GM18520 (cell line): Measurements from ENCODE around the gene TBC1D4.
A peak's percentile ranks its signal among the peaks of the same experiment; 100 is the strongest.

Experiments used
- ATAC-seq: cut with Tn5 transposase; IDR thresholded peaks from one replicate; pipeline ENCODE4 v1.9.1; 2021; ENCODE audit not compliant: unreplicated experiment

Gene TBC1D4

GRCh38 chr13:75482070-75482819, at the start of gene TBC1D4:
TSS of gene TBC1D4 (minus strand) at chr13:75482169. CDS start at chr13:75481767, 402 bp downstream.
- peak; percentile 63 for ATAC-seq

- ATAC-seq: no peak
Measured at GRCh38 chr13:75530549-75530961, 48.6 kb upstream of the TBC1D4 start.

GRCh38 chr13:75521956-75522355, 40.0 kb upstream of the TBC1D4 start:
- no peak for ATAC-seq

- no peak for ATAC-seq
Measured at GRCh38 chr13:75518439-75519088, 36.6 kb upstream of the TBC1D4 start.

- no peak for ATAC-seq
Measured at GRCh38 chr13:75514080-75514995, 32.4 kb upstream of the TBC1D4 start.

GRCh38 chr13:75513271-75513670, 31.3 kb upstream of the TBC1D4 start:
- no peak for ATAC-seq

- ATAC-seq: peak; percentile 83
Measured at GRCh38 chr13:75512253-75512652, 30.3 kb upstream of the TBC1D4 start.

GRCh38 chr13:75511051-75511625, 29.2 kb upstream of the TBC1D4 start:
- ATAC-seq: no peak

GRCh38 chr13:75508002-75508548, 26.1 kb upstream of the TBC1D4 start:
- ATAC-seq: no peak

GRCh38 chr13:75507027-75508001, 25.3 kb upstream of the TBC1D4 start:
- ATAC-seq: peak; percentile 31

GRCh38 chr13:75506018-75506417, 24.0 kb upstream of the TBC1D4 start:
- no peak for ATAC-seq

- ATAC-seq: no peak
Measured at GRCh38 chr13:75505327-75505726, 23.4 kb upstream of the TBC1D4 start.

- no peak for ATAC-seq
Measured at GRCh38 chr13:75495938-75496337, 14.0 kb upstream of the TBC1D4 start.

GRCh38 chr13:75494491-75494890, 12.5 kb upstream of the TBC1D4 start:
- no peak for ATAC-seq

- ATAC-seq: no peak
Measured at GRCh38 chr13:75493156-75493555, 11.2 kb upstream of the TBC1D4 start.

- no peak for ATAC-seq
Measured at GRCh38 chr13:75492389-75492788, 10.4 kb upstream of the TBC1D4 start.

GRCh38 chr13:75491376-75491775, 9.4 kb upstream of the TBC1D4 start:
- ATAC-seq: no peak

GRCh38 chr13:75489502-75490263, 7.7 kb upstream of the TBC1D4 start:
- peak; percentile 88 for ATAC-seq
